Activated naive CD4-positive, alpha-beta T cell treated with anti-CD3 and anti-CD28 coated beads for 36 hours (primary cell): ENCODE results near the gene FBXL12. TPM values are rescaled to one million over a fixed set of nuclear protein-coding genes. Genes with fewer than 3 reads are reported as not detected.

Source experiments
- CTCF ChIA-PET: fragments of 350-600 bp; sonication (Branson Sonifier 250); formaldehyde crosslinking; loops from one replicate; lab custom pipeline; 2021; ENCODE audit warnings: antibody characterized with exemption; lab: Charles Lee
- DNase-seq: peaks from one replicate; pipeline ENCODE4 v3.0.0-alpha.2; 2020
- H3K27ac Mint-ChIP-seq: one replicate; pipeline ENCODE4 v1.8.0; 2021; ENCODE audit warnings: mild to moderate bottlenecking, mixed read lengths
- H3K27me3 Mint-ChIP-seq: one replicate; pipeline ENCODE4 v1.8.0; 2021; ENCODE audit warnings: low read depth, mixed read lengths
- H3K36me3 Mint-ChIP-seq: one replicate; pipeline ENCODE4 v1.8.0; 2021; ENCODE audit warnings: low read depth, mixed read lengths
- H3K4me1 Mint-ChIP-seq: one replicate; pipeline ENCODE4 v1.8.0; 2021; ENCODE audit warnings: low read depth, mixed read lengths
- H3K4me3 Mint-ChIP-seq: one replicate; pipeline ENCODE4 v1.8.0; 2021; ENCODE audit warnings: mild to moderate bottlenecking, moderate library complexity, mixed read lengths
- H3K9me3 Mint-ChIP-seq: one replicate; pipeline ENCODE4 v1.8.0; 2021; ENCODE audit warnings: mixed read lengths
- intact Hi-C: fragments of 100-400 bp; cut with micrococcal nuclease; formaldehyde crosslinking; loops from one replicate; pipeline ENCODE4 v1.15.1; 2023
- total RNA-seq, 2 experiments: library from RNA; stranded (reverse); gene quantifications; one replicate each; pipeline ENCODE4 v1.2.3, GENCODE V29; 2021

Gene FBXL12, protein sequence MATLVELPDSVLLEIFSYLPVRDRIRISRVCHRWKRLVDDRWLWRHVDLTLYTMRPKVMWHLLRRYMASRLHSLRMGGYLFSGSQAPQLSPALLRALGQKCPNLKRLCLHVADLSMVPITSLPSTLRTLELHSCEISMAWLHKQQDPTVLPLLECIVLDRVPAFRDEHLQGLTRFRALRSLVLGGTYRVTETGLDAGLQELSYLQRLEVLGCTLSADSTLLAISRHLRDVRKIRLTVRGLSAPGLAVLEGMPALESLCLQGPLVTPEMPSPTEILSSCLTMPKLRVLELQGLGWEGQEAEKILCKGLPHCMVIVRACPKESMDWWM
- 10 to 100 TPM; 17.5 to 19.8 TPM for total RNA-seq

DNA sequence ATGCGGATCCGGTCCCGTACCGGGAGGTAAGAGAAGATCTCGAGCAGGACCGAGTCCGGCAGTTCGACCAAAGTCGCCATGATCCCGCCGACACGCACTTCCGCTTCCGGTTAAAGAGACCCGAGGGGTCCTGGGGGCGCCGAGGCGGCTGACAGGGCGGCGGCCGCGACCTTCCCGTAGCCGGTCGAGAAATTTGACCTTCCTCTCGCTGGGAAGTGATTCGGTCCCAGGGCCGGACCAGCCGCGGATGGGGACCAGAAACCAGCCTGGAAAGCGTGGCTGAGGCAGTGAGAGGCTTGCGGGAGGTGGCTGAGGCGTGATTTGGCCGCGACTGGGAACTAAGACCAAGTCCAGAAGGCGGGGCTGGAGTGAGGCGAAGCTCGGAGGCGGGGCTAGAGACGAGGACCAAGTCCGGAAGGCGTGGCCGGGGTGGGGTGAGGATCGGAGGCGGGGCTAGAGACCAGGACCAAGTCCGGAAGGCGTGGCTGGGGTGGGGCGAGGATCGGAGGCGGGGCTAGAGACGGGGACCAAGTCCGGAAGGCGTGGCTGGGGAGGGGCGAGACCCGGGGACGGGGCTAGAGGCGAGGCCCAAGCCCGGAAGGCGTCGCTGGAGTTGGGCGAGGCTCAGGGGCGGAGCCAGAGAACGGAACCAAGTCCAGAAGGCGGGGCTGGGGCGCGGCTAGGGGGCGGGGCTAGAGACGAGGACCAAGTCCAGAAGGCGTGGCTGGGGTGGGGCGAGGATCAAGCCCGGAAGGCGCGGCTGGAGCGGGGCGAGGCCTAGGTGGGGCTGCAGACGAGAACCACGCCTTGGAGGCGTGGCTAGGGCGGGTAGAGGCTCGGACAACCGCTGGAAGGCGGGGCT, at the start of gene FBXL12:
TSS of gene FBXL12 (minus strand) at position 346 of the 862 bp plus-strand sequence. CDS start at position 80, 266 bp downstream.
- intact Hi-C loops: loop anchor here (1.0 to 2.0 kb wide), 7 partner anchors 8 to 679 kb away; partner anchors contain the start of genes PIN1, UBL5 and ZNF317
- peak within 1 kb of the TSS; percentile 86 for H3K27ac Mint-ChIP-seq

GRCh38 chr19:9865732-9866501, 47.0 kb upstream of the FBXL12 start:
- Mint-ChIP-seq H3K9me3 (no peaks in the 10 kb centered on the region), H3K36me3 (no peaks in the 10 kb centered on the region), H3K4me3 (no peak overlapping the region), H3K4me1 (peaks cover 46% of the 10 kb centered on the region), H3K27me3 (no peaks in the 10 kb centered on the region), H3K27ac (no peak overlapping the region)
- intact Hi-C loops: no loop called here
- CTCF ChIA-PET: interaction anchor here (2.2 kb wide), 1 partner anchor 9 kb away, joined by 7 read pairs; no protein-coding TSS in a partner anchor
- DNase-seq: peak; percentile 49

More for the DNA sequence above, at the start of gene FBXL12:
- Mint-ChIP-seq H3K27me3 (no peaks in the 10 kb centered on the region), H3K36me3 (peaks cover 18% of the 10 kb centered on the region), H3K9me3 (peaks cover 7% of the 10 kb centered on the region), H3K4me3 (peak within 1 kb of the TSS; percentile 82), H3K4me1 (peaks cover 31% of the 10 kb centered on the region)
- peak; percentile 100 for DNase-seq
- CTCF ChIA-PET: no interaction called here

GRCh38 chr19:9863759-9864158, 44.9 kb upstream of the FBXL12 start:
- no peaks in the 10 kb centered on the region for H3K27me3 Mint-ChIP-seq
- H3K4me1 Mint-ChIP-seq: peaks cover 65% of the 10 kb centered on the region
- CTCF ChIA-PET: no interaction called here
- DNase-seq: peak; percentile 66
- H3K4me3 Mint-ChIP-seq: peak overlapping the region; percentile 60
- peak overlapping the region; percentile 50 for H3K27ac Mint-ChIP-seq
- H3K36me3 Mint-ChIP-seq: no peaks in the 10 kb centered on the region
- intact Hi-C loops: loop anchor here (1.0 kb wide), 1 partner anchor 51 kb away; no protein-coding TSS in a partner anchor
- H3K9me3 Mint-ChIP-seq: no peaks in the 10 kb centered on the region

- peak; percentile 42 for DNase-seq
- peaks cover under 1% of the 10 kb centered on the region for H3K36me3 Mint-ChIP-seq
- intact Hi-C loops: loop anchor here (1.0 kb wide), 1 partner anchor 51 kb away; no protein-coding TSS in a partner anchor
- H3K4me3 Mint-ChIP-seq: peak overlapping the region; percentile 60
- H3K4me1 Mint-ChIP-seq: peaks cover 73% of the 10 kb centered on the region
- H3K27ac Mint-ChIP-seq: peak overlapping the region; percentile 54
- CTCF ChIA-PET: interaction anchor here (0.6 to 1.0 kb wide), 2 partner anchors 16 to 388 kb away, joined by 3 read pairs; no protein-coding TSS in a partner anchor
- no peaks in the 10 kb centered on the region for H3K9me3 Mint-ChIP-seq
- H3K27me3 Mint-ChIP-seq: no peaks in the 10 kb centered on the region
These were observed 44.1 kb upstream of the FBXL12 start for GRCh38 chr19:9862938-9863337.

DNA sequence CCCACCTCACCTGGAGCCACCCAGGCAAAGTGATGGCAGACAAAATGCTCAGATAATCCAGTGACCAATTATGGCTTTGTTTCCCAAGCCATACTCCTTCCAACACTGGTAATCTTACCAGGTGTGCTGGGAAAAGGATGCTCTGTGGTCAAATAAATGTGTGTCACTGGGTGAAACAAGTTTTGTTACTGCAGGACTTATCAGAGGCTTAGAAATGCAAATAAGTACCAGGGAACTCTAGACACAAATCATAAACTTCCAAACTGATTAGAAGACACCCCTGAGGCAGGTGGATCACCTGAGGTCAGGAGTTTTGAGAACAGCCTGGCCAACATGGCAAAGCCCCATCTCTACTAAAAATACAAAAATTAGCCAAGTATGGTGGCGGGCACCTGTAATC, 42.6 kb upstream of the FBXL12 start:
- Mint-ChIP-seq H3K9me3 (no peaks in the 10 kb centered on the region), H3K4me1 (peaks cover 84% of the 10 kb centered on the region), H3K4me3 (no peak overlapping the region), H3K27me3 (no peaks in the 10 kb centered on the region), H3K27ac (no peak overlapping the region), H3K36me3 (peaks cover 2% of the 10 kb centered on the region)
- CTCF ChIA-PET: no interaction called here
- intact Hi-C loops: no loop called here
- DNase-seq: no peak

DNA sequence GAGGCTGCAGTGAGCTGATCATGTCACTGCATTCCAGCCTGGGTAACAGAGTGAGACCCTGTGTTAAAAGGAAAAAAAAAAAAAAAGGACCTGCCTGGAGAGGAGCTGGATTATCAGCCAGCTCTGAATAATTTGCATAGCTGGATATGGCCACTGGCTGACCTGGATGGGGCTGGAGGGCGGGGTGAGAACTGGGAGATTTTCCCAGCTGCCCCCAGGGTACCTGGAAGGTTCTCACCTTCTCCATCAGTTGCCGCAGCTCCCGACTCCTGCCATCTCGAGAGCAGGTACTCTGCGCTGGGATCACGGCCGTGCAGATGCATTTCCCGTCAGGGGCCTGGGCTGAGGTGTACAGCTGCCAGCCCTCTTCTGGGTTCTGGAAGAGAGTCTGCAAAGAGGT, 41.5 kb upstream of the FBXL12 start:
- intact Hi-C loops: no loop called here
- no peak overlapping the region for H3K27ac Mint-ChIP-seq
- peaks cover 2% of the 10 kb centered on the region for H3K36me3 Mint-ChIP-seq
- H3K27me3 Mint-ChIP-seq: no peaks in the 10 kb centered on the region
- H3K4me3 Mint-ChIP-seq: no peak overlapping the region
- no peaks in the 10 kb centered on the region for H3K9me3 Mint-ChIP-seq
- DNase-seq: no peak
- CTCF ChIA-PET: interaction anchor here (0.6 to 0.7 kb wide), 2 partner anchors 702 to 1103 kb away, joined by 3 read pairs; no protein-coding TSS in a partner anchor
- peaks cover 80% of the 10 kb centered on the region for H3K4me1 Mint-ChIP-seq

DNA sequence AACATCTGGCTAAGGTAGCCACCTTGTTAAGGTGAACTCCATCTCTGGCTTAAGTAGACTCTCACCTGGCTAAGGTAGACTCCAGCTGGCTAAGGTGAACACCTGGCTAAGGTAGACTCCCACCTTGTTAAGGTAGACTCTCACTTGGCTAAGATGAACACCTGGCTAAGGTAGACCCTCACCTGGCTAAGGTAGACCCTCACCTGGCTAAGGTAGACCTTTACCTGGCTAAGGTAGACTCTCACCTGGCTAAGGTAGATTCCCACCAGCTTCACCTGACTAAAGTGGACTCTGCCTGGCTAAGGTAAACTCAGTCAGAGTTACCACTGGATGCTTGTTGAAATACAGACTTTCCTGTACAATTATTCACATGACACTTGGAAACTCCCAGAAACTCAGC, 39.9 kb upstream of the FBXL12 start:
- CTCF ChIA-PET: interaction anchor here (0.9 to 1.0 kb wide), 2 partner anchors 13 to 24 kb away, joined by 3 read pairs; partner anchors contain the start of gene PIN1
- no peak for DNase-seq
- Mint-ChIP-seq H3K4me3 (no peak overlapping the region), H3K27ac (peak overlapping the region; percentile 91), H3K9me3 (no peaks in the 10 kb centered on the region), H3K4me1 (peaks cover 72% of the 10 kb centered on the region), H3K27me3 (no peaks in the 10 kb centered on the region), H3K36me3 (peaks cover 2% of the 10 kb centered on the region)
- intact Hi-C loops: loop anchor here (2.0 kb wide), 3 partner anchors 24 to 56 kb away; partner anchors contain the start of genes FBXL12 and PIN1

DNA sequence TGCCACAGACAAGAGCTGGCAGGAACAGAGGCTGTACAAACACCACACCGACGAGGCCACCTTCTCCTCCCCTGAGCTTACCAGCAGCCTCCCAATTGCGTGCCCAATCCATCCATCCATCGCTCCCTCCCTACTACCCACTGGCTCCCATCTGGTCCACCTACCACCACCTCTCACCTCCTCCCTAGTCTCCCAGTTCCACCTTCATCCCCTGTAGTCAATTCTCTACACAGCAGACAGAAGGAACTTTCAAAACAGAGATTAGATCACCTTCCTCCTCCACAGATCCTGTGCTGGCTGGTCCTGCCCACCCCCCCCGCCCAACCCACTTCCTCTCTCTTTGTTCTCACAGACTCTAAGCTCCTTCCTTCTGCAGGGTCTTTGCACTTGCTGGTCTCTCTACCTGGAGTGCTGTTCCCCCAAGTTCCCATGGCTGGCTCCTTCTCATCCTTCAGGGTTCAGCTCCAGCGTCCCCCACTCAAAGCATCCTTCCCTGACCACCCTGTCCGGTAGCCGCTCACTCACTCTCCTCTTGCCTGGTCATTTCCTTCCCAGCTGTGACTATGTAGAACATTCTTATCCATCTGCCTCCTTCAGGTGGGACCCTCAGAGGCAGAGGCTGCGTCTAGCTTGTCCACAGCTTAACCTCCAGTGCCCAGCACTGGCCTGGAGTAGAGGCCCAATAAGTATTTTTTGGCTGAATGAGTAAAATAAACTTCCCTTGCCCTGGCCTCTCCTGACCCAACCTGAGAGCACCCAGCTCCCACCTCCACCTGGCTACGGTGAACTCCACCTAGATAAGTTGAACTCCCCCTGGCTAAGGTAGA, 39.3 kb upstream of the FBXL12 start:
- intact Hi-C loops: loop anchor here (2.0 kb wide), 3 partner anchors 23 to 57 kb away; partner anchors contain the start of genes FBXL12 and PIN1
- peak overlapping the region; percentile 91 for H3K27ac Mint-ChIP-seq
- H3K4me3 Mint-ChIP-seq: peak overlapping the region; percentile 53
- CTCF ChIA-PET: interaction anchor here (0.9 to 1.6 kb wide), 4 partner anchors 9 to 23 kb away, joined by 3 to 7 read pairs (median 3); partner anchors contain the start of gene PIN1
- H3K36me3 Mint-ChIP-seq: peaks cover 2% of the 10 kb centered on the region
- H3K4me1 Mint-ChIP-seq: peaks cover 67% of the 10 kb centered on the region
- H3K27me3 Mint-ChIP-seq: no peaks in the 10 kb centered on the region
- peak; percentile 32 for DNase-seq
- H3K9me3 Mint-ChIP-seq: no peaks in the 10 kb centered on the region

DNA sequence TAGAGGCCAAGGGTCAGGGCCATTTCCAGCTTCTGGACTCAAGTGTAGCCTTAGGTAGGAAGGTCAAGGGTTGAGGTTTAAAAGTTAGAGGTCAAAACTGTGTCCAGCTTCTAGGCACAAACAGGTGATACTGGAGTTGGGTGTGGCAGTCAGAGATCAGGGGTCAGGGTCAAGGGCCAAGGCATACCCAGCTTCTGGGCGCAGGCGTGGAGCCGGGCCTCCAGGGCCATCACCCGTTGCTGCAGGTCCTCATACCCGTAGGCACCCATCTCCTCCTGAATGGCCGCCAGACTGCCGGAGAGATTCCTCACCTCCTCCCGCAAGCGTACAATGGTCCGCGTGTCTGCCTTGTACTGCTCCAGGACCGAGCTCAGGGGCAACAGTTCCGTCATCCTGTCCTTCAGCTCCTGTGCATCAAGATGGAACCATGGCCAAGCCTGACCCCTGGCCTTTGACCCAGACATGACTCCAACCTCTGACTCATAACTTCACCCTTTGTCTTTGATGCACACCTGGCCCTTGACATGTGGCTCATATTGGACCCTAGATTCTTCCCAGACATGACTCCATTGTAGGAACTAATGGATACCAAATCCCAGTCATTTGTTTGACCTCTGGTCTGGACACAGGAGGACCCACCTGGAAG, 38.3 kb upstream of the FBXL12 start:
- peak overlapping the region; percentile 91 for H3K27ac Mint-ChIP-seq
- no peaks in the 10 kb centered on the region for H3K27me3 Mint-ChIP-seq
- CTCF ChIA-PET: interaction anchor here (0.9 to 1.6 kb wide), 4 partner anchors 10 to 394 kb away, joined by 3 to 7 read pairs (median 4); no protein-coding TSS in a partner anchor
- peak; percentile 14 for DNase-seq
- intact Hi-C loops: no loop called here
- H3K9me3 Mint-ChIP-seq: no peaks in the 10 kb centered on the region
- peaks cover 2% of the 10 kb centered on the region for H3K36me3 Mint-ChIP-seq
- peaks cover 62% of the 10 kb centered on the region for H3K4me1 Mint-ChIP-seq
- no peak overlapping the region for H3K4me3 Mint-ChIP-seq

GRCh38 chr19:9856609-9857008, 37.7 kb upstream of the FBXL12 start:
- peak overlapping the region; percentile 91 for H3K27ac Mint-ChIP-seq
- no peak overlapping the region for H3K4me3 Mint-ChIP-seq
- CTCF ChIA-PET: interaction anchor here (0.9 to 1.6 kb wide), 4 partner anchors 9 to 395 kb away, joined by 3 to 7 read pairs (median 4); no protein-coding TSS in a partner anchor
- peaks cover 2% of the 10 kb centered on the region for H3K36me3 Mint-ChIP-seq
- no peaks in the 10 kb centered on the region for H3K9me3 Mint-ChIP-seq
- intact Hi-C loops: no loop called here
- H3K4me1 Mint-ChIP-seq: peaks cover 57% of the 10 kb centered on the region
- no peak for DNase-seq
- no peaks in the 10 kb centered on the region for H3K27me3 Mint-ChIP-seq
